HG03354 (cell line): Measurements from ENCODE around the gene SERPINI1.

Experiments used
- ATAC-seq: cut with Tn5 transposase; IDR thresholded peaks from one replicate; pipeline ENCODE4 v1.9.1; 2021; ENCODE audit warnings: mild to moderate bottlenecking; ENCODE audit not compliant: unreplicated experiment, poor library complexity, severe bottlenecking

Gene SERPINI1

GRCh38 chr3:167735233-167736138 lies at the start of gene SERPINI1:
Gene SERPINI1 (plus strand): TSS chr3:167735721. CDS start chr3:167789129, 53,408 bp downstream.
- ATAC-seq, result peak; percentile 66

GRCh38 chr3:167691366-167691765 lies 44.2 kb upstream of the SERPINI1 start:
- peak; percentile 100 for ATAC-seq

- ATAC-seq, result no peak
These were observed 41.4 kb upstream of the SERPINI1 start for GRCh38 chr3:167694121-167694520.

- ATAC-seq, result no peak
These were observed 35.5 kb upstream of the SERPINI1 start for GRCh38 chr3:167700046-167700445.

GRCh38 chr3:167700926-167701325 lies 34.6 kb upstream of the SERPINI1 start:
- ATAC-seq, result no peak

GRCh38 chr3:167705840-167706239 lies 29.7 kb upstream of the SERPINI1 start:
- ATAC-seq, result no peak

- ATAC-seq, result no peak
These were observed 25.8 kb upstream of the SERPINI1 start for GRCh38 chr3:167709690-167710089.

GRCh38 chr3:167710552-167710951 lies 25.0 kb upstream of the SERPINI1 start:
- ATAC-seq, result no peak

GRCh38 chr3:167711439-167711838 lies 24.1 kb upstream of the SERPINI1 start:
- ATAC-seq, result no peak

GRCh38 chr3:167712445-167712844 lies 23.1 kb upstream of the SERPINI1 start:
- no peak for ATAC-seq

GRCh38 chr3:167714871-167715270 lies 20.6 kb upstream of the SERPINI1 start:
- no peak for ATAC-seq

- no peak for ATAC-seq
These were observed 18.6 kb upstream of the SERPINI1 start for GRCh38 chr3:167716920-167717319.

GRCh38 chr3:167718582-167718981 lies 16.9 kb upstream of the SERPINI1 start:
- ATAC-seq, result no peak

GRCh38 chr3:167723025-167723512 lies 12.5 kb upstream of the SERPINI1 start:
- ATAC-seq, result no peak

GRCh38 chr3:167723872-167724271 lies 11.6 kb upstream of the SERPINI1 start:
- ATAC-seq, result no peak

- ATAC-seq, result no peak
These were observed 7.3 kb upstream of the SERPINI1 start for GRCh38 chr3:167728176-167728575.

GRCh38 chr3:167728632-167729323 lies 6.7 kb upstream of the SERPINI1 start:
- ATAC-seq, result no peak

- no peak for ATAC-seq
These were observed 5.9 kb upstream of the SERPINI1 start for GRCh38 chr3:167729591-167729990.

GRCh38 chr3:167731393-167731792 lies 4.1 kb upstream of the SERPINI1 start:
- no peak for ATAC-seq

- ATAC-seq, result no peak
These were observed 3.0 kb upstream of the SERPINI1 start for GRCh38 chr3:167732313-167733065.
